HepG2 (cell line): ENCODE measurements around the gene IL1RAPL2. TPM values are rescaled to one million over a fixed set of nuclear protein-coding genes. Genes with fewer than 3 reads are reported as not detected.

Experiments used
- IRF2 ChIP-seq: IDR thresholded peaks from 2 replicates; pipeline ENCODE4 v1.6.1; 2018; ENCODE audit warnings: missing genetic modification reagents, missing compliant biosample characterization
- JUND ChIP-seq: sonication (generic); formaldehyde crosslinking; IDR thresholded peaks from 2 replicates; pipeline ENCODE4 v1.8.0; 2022; ENCODE audit warnings: mild to moderate bottlenecking, missing genetic modification reagents
- NFE2 ChIP-seq: sonication (generic); formaldehyde crosslinking; IDR thresholded peaks from 2 replicates; pipeline ENCODE4 v1.4.0; 2020; ENCODE audit warnings: missing genetic modification reagents
- ZNF224 ChIP-seq: sonication (generic); formaldehyde crosslinking; IDR thresholded peaks from 2 replicates; pipeline ENCODE4 v1.5.0; 2020; ENCODE audit warnings: mild to moderate bottlenecking, missing genetic modification reagents
- ZSCAN21 ChIP-seq: sonication (generic); formaldehyde crosslinking; IDR thresholded peaks from 2 replicates; pipeline ENCODE4 v1.8.0; 2022; ENCODE audit warnings: mild to moderate bottlenecking, missing genetic modification reagents, moderate library complexity, borderline replicate concordance
- polyA plus RNA-seq, 8 experiments: library from polyadenylated mRNA; depleted of rRNA in 3 of 8; stranded (reverse) in 7 of 8; unstranded in 1 of 8; fragments of >200 nt; fragmentation: Illumina TruSeq in 4 of 8; extraction: Trizol in 4 of 8; gene quantifications; 2 replicates each; pipeline versions ENCODE4 v1.2.1 to v1.2.3, GENCODE V29; 2011 to 2016; ENCODE audit warnings: low read depth in 4 of 8, missing spikeins in 1 of 8, mixed read lengths in 1 of 8; ENCODE audit not compliant: insufficient read depth in 1 of 8
- total RNA-seq, 5 experiments: library from RNA; depleted of rRNA; stranded (reverse); fragments of >200 nt; fragmentation: Illumina TruSeq; extraction: Trizol; gene quantifications; 2 replicates each; pipeline ENCODE4 v1.2.3, GENCODE V29; 2016; ENCODE audit warnings: low read depth in 1 of 5
- TF ChIP-seq, protein P1 (sequence below): sonication (generic); formaldehyde crosslinking; IDR thresholded peaks from 2 replicates; pipeline ENCODE4 v1.4.0; 2020; ENCODE audit warnings: missing genetic modification reagents, borderline replicate concordance
- TF ChIP-seq, protein P2 (sequence below): sonication (generic); formaldehyde crosslinking; IDR thresholded peaks from 2 replicates; pipeline ENCODE4 v1.5.1; 2020; ENCODE audit warnings: missing genetic modification reagents, mild to moderate bottlenecking, borderline replicate concordance

Gene IL1RAPL2
- total and polyA plus RNA-seq, 2 of the 13 experiments (the other 11 are each of a cell fraction or from before 2014, with no cell fraction given): not detected

DNA sequence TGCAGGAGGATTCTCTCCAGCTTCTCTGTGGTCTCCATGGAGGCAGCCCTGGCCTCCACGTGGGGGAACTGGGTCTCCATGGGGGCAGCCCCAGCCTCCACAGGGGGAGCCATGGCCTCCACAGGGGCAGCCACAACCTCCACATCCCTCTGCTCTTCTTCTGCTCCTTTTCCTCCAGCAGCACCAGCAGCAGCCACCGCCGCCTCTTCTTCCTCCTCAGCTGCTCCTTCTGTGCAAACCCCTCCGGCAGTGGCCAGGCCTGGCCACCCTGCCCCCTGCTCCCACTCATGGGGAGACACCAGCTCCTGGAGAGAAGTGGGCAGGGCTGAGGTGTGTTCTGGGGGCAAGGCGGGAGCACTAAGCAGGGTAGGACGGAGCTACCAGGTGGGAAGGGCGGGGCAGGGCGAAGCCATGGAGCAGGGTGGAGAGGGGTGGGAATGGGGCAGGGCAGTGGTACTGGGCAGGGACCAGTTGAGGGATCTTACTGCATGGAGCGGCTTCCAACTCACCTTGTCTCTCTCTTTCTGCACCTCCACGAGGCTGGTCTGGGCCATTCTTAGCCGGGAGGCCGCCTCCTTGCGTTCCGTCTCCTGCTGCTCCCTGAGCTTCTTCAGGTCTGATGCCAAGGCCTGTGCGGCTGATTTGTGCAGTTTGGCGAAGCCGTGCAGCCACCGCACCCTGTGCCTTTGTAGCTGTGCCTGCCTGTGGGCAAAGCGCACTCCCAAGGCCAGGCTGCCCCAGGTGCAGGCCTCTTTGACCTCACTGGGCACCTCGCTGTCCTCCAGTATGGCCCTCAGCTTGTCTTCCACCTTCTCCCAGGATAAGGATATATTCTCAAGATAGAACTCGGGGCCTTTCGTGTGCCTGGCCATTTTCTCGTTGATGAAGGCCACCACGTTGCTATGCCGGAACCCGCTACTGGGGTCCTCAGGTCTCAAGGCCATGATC is 653.7 kb downstream of the IL1RAPL2 start (continued):
- TF ChIP-seq, protein P1, sequence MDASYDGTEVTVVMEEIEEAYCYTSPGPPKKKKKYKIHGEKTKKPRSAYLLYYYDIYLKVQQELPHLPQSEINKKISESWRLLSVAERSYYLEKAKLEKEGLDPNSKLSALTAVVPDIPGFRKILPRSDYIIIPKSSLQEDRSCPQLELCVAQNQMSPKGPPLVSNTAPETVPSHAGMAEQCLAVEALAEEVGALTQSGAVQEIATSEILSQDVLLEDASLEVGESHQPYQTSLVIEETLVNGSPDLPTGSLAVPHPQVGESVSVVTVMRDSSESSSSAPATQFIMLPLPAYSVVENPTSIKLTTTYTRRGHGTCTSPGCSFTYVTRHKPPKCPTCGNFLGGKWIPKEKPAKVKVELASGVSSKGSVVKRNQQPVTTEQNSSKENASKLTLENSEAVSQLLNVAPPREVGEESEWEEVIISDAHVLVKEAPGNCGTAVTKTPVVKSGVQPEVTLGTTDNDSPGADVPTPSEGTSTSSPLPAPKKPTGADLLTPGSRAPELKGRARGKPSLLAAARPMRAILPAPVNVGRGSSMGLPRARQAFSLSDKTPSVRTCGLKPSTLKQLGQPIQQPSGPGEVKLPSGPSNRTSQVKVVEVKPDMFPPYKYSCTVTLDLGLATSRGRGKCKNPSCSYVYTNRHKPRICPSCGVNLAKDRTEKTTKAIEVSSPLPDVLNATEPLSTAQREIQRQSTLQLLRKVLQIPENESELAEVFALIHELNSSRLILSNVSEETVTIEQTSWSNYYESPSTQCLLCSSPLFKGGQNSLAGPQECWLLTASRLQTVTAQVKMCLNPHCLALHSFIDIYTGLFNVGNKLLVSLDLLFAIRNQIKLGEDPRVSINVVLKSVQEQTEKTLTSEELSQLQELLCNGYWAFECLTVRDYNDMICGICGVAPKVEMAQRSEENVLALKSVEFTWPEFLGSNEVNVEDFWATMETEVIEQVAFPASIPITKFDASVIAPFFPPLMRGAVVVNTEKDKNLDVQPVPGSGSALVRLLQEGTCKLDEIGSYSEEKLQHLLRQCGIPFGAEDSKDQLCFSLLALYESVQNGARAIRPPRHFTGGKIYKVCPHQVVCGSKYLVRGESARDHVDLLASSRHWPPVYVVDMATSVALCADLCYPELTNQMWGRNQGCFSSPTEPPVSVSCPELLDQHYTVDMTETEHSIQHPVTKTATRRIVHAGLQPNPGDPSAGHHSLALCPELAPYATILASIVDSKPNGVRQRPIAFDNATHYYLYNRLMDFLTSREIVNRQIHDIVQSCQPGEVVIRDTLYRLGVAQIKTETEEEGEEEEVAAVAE (CRISPR knock-in tag): no peak
- TF ChIP-seq JUND (no peak), ZNF224 (CRISPR knock-in tag) (no peak), NFE2 (CRISPR knock-in tag) (no peak), IRF2 (CRISPR knock-in tag) (no peak), ZSCAN21 (CRISPR knock-in tag) (no peak)
- TF ChIP-seq, protein P2, sequence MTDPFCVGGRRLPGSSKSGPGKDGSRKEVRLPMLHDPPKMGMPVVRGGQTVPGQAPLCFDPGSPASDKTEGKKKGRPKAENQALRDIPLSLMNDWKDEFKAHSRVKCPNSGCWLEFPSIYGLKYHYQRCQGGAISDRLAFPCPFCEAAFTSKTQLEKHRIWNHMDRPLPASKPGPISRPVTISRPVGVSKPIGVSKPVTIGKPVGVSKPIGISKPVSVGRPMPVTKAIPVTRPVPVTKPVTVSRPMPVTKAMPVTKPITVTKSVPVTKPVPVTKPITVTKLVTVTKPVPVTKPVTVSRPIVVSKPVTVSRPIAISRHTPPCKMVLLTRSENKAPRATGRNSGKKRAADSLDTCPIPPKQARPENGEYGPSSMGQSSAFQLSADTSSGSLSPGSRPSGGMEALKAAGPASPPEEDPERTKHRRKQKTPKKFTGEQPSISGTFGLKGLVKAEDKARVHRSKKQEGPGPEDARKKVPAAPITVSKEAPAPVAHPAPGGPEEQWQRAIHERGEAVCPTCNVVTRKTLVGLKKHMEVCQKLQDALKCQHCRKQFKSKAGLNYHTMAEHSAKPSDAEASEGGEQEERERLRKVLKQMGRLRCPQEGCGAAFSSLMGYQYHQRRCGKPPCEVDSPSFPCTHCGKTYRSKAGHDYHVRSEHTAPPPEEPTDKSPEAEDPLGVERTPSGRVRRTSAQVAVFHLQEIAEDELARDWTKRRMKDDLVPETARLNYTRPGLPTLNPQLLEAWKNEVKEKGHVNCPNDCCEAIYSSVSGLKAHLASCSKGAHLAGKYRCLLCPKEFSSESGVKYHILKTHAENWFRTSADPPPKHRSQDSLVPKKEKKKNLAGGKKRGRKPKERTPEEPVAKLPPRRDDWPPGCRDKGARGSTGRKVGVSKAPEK: no peak
